Esophagus muscularis mucosa (tissue), 3 donors: ENCODE results near the gene STAT3.
A peak's percentile ranks its signal among the peaks of the same experiment; 100 is the strongest.

ENCODE experiments used
- CTCF ChIP-seq, 3 experiments: fragments of 200-600 bp in 2 of 3; fragments of 450-650 bp in 1 of 3; sonication (generic) in 2 of 3; IDR thresholded peaks; one replicate each; pipeline ENCODE4 v1.5.1; 2017 to 2019; ENCODE audit warnings: antibody characterized with exemption in 3 of 3, mild to moderate bottlenecking in 2 of 3, moderate library complexity in 1 of 3
- POLR2A ChIP-seq: fragments of 450-650 bp; IDR thresholded peaks from one replicate; pipeline ENCODE4 v1.6.1; 2017; ENCODE audit warnings: antibody characterized with exemption, moderate library complexity, mild to moderate bottlenecking, low read depth
- POLR2AphosphoS5 ChIP-seq, 2 donors: sonication (generic); formaldehyde crosslinking; IDR thresholded peaks; one replicate each; pipeline ENCODE4 v1.6.1; 2017; ENCODE audit warnings: antibody characterized with exemption in 2 of 2

GRCh38 chr17:42388381-42389134 lies at the start of gene STAT3:
- TF ChIP-seq CTCF (IDR thresholded peaks at IDR 0.05) (peak in 1 of 3 experiments; percentile 34), POLR2A (peak; percentile 95), POLR2AphosphoS5 (IDR thresholded peaks at IDR 0.05) (peak; percentile 95 to 98)
